ENCODE data around the gene CD300LG. TPM values are rescaled to one million over a fixed set of nuclear protein-coding genes. Genes with fewer than 3 reads are reported as not detected.
"Not testable (repeated sequence)": the region's sequence is repeated elsewhere in the genome, so short reads cannot be mapped to it uniquely, and the experiment has no call there.

CD300LG gene
- total RNA-seq, 1 donor from 2014 or later: not detected

DNA sequence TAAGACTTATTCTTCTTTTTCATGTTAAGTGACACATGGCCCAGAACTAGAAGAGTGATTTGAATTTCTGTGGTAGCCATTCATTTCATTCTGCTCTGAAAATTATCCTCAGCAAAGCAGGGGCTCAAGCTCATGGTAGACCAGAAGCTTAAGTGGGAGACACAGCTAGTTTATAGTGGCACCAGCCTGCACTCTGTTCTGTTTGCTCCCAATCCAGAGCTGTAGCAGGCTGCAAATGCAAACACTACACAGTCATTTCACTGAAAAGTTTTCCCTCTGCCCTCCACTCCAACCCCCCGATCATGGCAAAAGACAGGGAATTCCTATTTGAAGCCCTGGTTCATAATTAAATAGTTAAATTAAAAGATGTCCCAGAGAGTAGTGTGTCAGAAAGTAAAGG is 43.3 kb downstream of the CD300LG start:
- no peak overlapping the region for H2AFZ ChIP-seq (ENCODE audit: low read depth, low read length)
- no peak overlapping the region for H3K4me3 ChIP-seq (ENCODE audit: insufficient read depth, low read depth, low read length)
- no peaks in the 10 kb centered on the region for H4K20me1 ChIP-seq (ENCODE audit: insufficient read depth, low read length)
- DNase-seq (ENCODE audit: low read depth) (no peak), FAIRE-seq (no peak)
- Mint-ChIP-seq H3K36me3 (ENCODE audit: low read depth, unreplicated experiment) (no peaks in the 10 kb centered on the region), H3K27me3 (ENCODE audit: low read depth, unreplicated experiment) (no peaks in the 10 kb centered on the region), H3K27ac (ENCODE audit: unreplicated experiment) (no peak overlapping the region), H3K9me3 (ENCODE audit: unreplicated experiment) (no peaks in the 10 kb centered on the region), H3K4me1 (ENCODE audit: low read depth, unreplicated experiment) (peaks cover 3% of the 10 kb centered on the region), H3K4me3 (ENCODE audit: unreplicated experiment) (no peak overlapping the region)
- H3K4me2 ChIP-seq (ENCODE audit: low read length): no peak overlapping the region
- H3K27me3 ChIP-seq (ENCODE audit: insufficient read depth, low read length): peaks cover under 1% of the 10 kb centered on the region
- TF ChIP-seq, protein P1, sequence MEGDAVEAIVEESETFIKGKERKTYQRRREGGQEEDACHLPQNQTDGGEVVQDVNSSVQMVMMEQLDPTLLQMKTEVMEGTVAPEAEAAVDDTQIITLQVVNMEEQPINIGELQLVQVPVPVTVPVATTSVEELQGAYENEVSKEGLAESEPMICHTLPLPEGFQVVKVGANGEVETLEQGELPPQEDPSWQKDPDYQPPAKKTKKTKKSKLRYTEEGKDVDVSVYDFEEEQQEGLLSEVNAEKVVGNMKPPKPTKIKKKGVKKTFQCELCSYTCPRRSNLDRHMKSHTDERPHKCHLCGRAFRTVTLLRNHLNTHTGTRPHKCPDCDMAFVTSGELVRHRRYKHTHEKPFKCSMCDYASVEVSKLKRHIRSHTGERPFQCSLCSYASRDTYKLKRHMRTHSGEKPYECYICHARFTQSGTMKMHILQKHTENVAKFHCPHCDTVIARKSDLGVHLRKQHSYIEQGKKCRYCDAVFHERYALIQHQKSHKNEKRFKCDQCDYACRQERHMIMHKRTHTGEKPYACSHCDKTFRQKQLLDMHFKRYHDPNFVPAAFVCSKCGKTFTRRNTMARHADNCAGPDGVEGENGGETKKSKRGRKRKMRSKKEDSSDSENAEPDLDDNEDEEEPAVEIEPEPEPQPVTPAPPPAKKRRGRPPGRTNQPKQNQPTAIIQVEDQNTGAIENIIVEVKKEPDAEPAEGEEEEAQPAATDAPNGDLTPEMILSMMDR (IDR thresholded peaks at IDR 0.05; ENCODE audit: insufficient read depth, low read depth, low read length): no peak
- no peak overlapping the region for H3K27ac ChIP-seq (ENCODE audit: low read depth, low read length)
- H3K9ac ChIP-seq (ENCODE audit: low read length): no peak overlapping the region
- no peaks in the 10 kb centered on the region for H3K79me2 ChIP-seq (ENCODE audit: insufficient read depth, low read length)
- H3K9me3 ChIP-seq (ENCODE audit: insufficient read depth, low read depth, low read length): no peaks in the 10 kb centered on the region
- no peaks in the 10 kb centered on the region for H3K4me1 ChIP-seq (ENCODE audit: insufficient read depth, low read length)
- H3K36me3 ChIP-seq (ENCODE audit: insufficient read depth, low read length): no peaks in the 10 kb centered on the region

DNA sequence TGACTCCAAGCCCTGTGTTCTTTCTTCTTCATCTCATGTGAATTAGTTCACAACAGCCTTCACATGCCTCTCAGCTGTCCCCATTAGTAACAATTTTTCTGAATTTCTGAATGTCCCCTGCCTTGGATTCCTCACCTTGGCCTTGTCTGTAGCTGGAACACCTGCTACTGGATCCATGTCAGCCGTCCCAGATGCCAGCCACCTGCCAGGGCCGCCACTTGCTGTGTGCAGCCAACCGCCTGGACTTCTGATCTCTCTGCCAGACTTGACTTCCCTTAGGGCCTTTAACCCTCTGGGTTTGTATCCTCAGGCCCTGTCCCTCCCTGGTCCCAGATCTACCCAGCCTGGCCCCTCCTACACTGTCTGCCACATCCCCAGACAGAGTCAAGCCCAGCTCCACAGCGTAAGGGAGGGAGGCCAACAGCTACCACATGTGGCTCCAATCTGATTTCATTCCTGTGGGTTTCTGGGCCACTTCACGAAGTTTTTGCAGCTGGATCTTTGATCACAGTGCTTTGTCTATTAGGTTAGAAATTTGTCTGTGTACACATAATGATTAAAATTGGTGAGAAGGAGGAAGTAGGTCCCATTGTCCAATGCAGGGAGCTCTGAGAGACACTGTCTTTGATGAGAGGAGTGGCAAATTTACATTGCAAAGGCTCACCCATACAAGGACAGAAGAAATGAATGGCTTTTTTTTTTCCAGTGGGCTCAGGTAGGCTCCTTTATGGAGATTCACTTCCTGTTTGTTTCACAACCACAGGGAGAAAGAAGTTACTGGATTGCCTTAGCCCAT is 45.1 kb downstream of the CD300LG start:
- no peaks in the 10 kb centered on the region for H3K4me1 ChIP-seq (ENCODE audit: insufficient read depth, low read length)
- H4K20me1 ChIP-seq (ENCODE audit: insufficient read depth, low read length): no peaks in the 10 kb centered on the region
- FAIRE-seq (no peak), DNase-seq (ENCODE audit: low read depth) (peak; percentile 36)
- Mint-ChIP-seq H3K9me3 (ENCODE audit: unreplicated experiment) (no peaks in the 10 kb centered on the region), H3K27me3 (ENCODE audit: low read depth, unreplicated experiment) (peaks cover 6% of the 10 kb centered on the region), H3K4me1 (ENCODE audit: low read depth, unreplicated experiment) (peaks cover 3% of the 10 kb centered on the region), H3K27ac (ENCODE audit: unreplicated experiment) (peak overlapping the region; percentile 15), H3K4me3 (ENCODE audit: unreplicated experiment) (no peak overlapping the region), H3K36me3 (ENCODE audit: low read depth, unreplicated experiment) (peaks cover 4% of the 10 kb centered on the region)
- H3K36me3 ChIP-seq (ENCODE audit: insufficient read depth, low read length): no peaks in the 10 kb centered on the region
- H3K9me3 ChIP-seq (ENCODE audit: insufficient read depth, low read depth, low read length): no peaks in the 10 kb centered on the region
- no peak overlapping the region for H3K27ac ChIP-seq (ENCODE audit: low read depth, low read length)
- H2AFZ ChIP-seq (ENCODE audit: low read depth, low read length): no peak overlapping the region
- H3K79me2 ChIP-seq (ENCODE audit: insufficient read depth, low read length): no peaks in the 10 kb centered on the region
- H3K9ac ChIP-seq (ENCODE audit: low read length): no peak overlapping the region
- H3K27me3 ChIP-seq (ENCODE audit: insufficient read depth, low read length): no peaks in the 10 kb centered on the region
- H3K4me3 ChIP-seq (ENCODE audit: insufficient read depth, low read depth, low read length): no peak overlapping the region
- TF ChIP-seq, protein P1 (IDR thresholded peaks at IDR 0.05; ENCODE audit: insufficient read depth, low read depth, low read length): no peak
- no peak for TF ChIP-seq EZH2 (IDR thresholded peaks at IDR 0.05; ENCODE audit: insufficient read depth, low read length)
- no peak overlapping the region for H3K4me2 ChIP-seq (ENCODE audit: low read length)

DNA sequence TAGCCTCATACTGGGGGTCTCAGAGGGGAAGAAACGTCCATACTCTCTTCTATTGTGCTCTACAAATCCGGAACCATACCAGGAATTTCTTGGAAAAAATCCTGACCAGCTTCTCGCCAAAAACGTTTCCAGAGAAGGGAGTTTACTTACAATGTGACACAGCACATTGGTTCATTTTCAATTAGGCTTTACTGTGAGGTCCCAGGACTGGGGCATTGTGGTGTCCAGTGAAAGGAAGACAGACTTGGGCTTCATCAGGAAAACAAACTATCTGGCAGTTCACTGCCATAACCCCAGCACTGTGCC is 45.6 kb downstream of the CD300LG start:
- Histone ChIP-seq H3K27me3 (ENCODE audit: insufficient read depth, low read length) (no peaks in the 10 kb centered on the region), H4K20me1 (ENCODE audit: insufficient read depth, low read length) (no peaks in the 10 kb centered on the region)
- no peak overlapping the region for H3K4me3 Mint-ChIP-seq (ENCODE audit: unreplicated experiment)

DNA sequence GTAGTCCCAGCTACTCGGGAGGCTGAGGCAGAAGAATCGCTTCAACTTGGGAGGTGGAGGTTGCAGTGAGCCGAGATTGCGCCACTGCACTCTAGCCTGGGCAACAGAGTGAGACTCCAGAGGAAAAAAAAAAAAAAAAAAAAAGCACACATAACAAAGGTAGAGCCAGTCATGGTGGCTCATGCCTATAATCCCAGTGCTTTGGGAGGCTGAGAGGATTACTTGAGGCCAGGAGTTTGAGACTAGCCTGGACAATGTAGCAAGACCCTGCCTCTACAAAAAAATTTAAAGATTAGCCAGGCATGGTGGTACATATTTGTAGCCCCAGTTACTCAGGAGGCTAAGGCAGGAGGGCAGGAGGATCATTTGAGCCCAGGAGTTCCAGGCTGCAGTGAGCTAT is 47.5 kb downstream of the CD300LG start:
- H3K36me3 Mint-ChIP-seq (ENCODE audit: low read depth, unreplicated experiment); H3K27ac Mint-ChIP-seq (ENCODE audit: unreplicated experiment); H3K27ac ChIP-seq (ENCODE audit: low read depth, low read length); H3K79me2 ChIP-seq (ENCODE audit: insufficient read depth, low read length); H3K4me2 ChIP-seq (ENCODE audit: low read length); DNase-seq (ENCODE audit: low read depth); H3K4me1 ChIP-seq (ENCODE audit: insufficient read depth, low read length); H3K9me3 ChIP-seq (ENCODE audit: insufficient read depth, low read depth, low read length); H3K4me1 Mint-ChIP-seq (ENCODE audit: low read depth, unreplicated experiment); H3K4me3 Mint-ChIP-seq (ENCODE audit: unreplicated experiment); H4K20me1 ChIP-seq (ENCODE audit: insufficient read depth, low read length); H3K9ac ChIP-seq (ENCODE audit: low read length); H3K27me3 ChIP-seq (ENCODE audit: insufficient read depth, low read length); FAIRE-seq; H3K9me3 Mint-ChIP-seq (ENCODE audit: unreplicated experiment); H3K36me3 ChIP-seq (ENCODE audit: insufficient read depth, low read length); H3K4me3 ChIP-seq (ENCODE audit: insufficient read depth, low read depth, low read length); H2AFZ ChIP-seq (ENCODE audit: low read depth, low read length): not testable (repeated sequence)
- peaks cover 13% of the 10 kb centered on the region for H3K27me3 Mint-ChIP-seq (ENCODE audit: low read depth, unreplicated experiment)

More for the DNA sequence above, 45.6 kb downstream of the CD300LG start:
- no peaks in the 10 kb centered on the region for H3K9me3 ChIP-seq (ENCODE audit: insufficient read depth, low read depth, low read length)
- no peak overlapping the region for H3K27ac ChIP-seq (ENCODE audit: low read depth, low read length)
- Mint-ChIP-seq H3K4me1 (ENCODE audit: low read depth, unreplicated experiment) (peaks cover 3% of the 10 kb centered on the region), H3K27me3 (ENCODE audit: low read depth, unreplicated experiment) (peaks cover 9% of the 10 kb centered on the region), H3K9me3 (ENCODE audit: unreplicated experiment) (no peaks in the 10 kb centered on the region), H3K27ac (ENCODE audit: unreplicated experiment) (no peak overlapping the region), H3K36me3 (ENCODE audit: low read depth, unreplicated experiment) (peaks cover 4% of the 10 kb centered on the region)
- H3K4me2 ChIP-seq (ENCODE audit: low read length): no peak overlapping the region
- no peaks in the 10 kb centered on the region for H3K36me3 ChIP-seq (ENCODE audit: insufficient read depth, low read length)
- TF ChIP-seq, protein P1 (IDR thresholded peaks at IDR 0.05; ENCODE audit: insufficient read depth, low read depth, low read length): no peak
- no peak for TF ChIP-seq EZH2 (IDR thresholded peaks at IDR 0.05; ENCODE audit: insufficient read depth, low read length)
- no peaks in the 10 kb centered on the region for H3K79me2 ChIP-seq (ENCODE audit: insufficient read depth, low read length)
- no peak overlapping the region for H2AFZ ChIP-seq (ENCODE audit: low read depth, low read length)
- DNase-seq (ENCODE audit: low read depth) (no peak), FAIRE-seq (no peak)
- no peaks in the 10 kb centered on the region for H3K4me1 ChIP-seq (ENCODE audit: insufficient read depth, low read length)
- H3K4me3 ChIP-seq (ENCODE audit: insufficient read depth, low read depth, low read length): no peak overlapping the region
- no peak overlapping the region for H3K9ac ChIP-seq (ENCODE audit: low read length)
